ENCODE measurements around the gene PHF1. TPM values are rescaled to one million over a fixed set of nuclear protein-coding genes. Genes with fewer than 3 reads are reported as not detected.
"Not testable (repeated sequence)": the region's sequence is repeated elsewhere in the genome, so short reads cannot be mapped to it uniquely, and the experiment has no call there.

Gene PHF1
- total RNA-seq, 4 donors from 2014 or later: 63.3 to 101 (median 83.3) TPM

- Histone ChIP-seq H3K36me3 (no peaks in the 10 kb centered on the region), H3K4me3 (peak within 1 kb of the TSS; percentile 34 to 66 (median 53)), H3K4me1 (peaks cover 0 to 13% (median 9%) of the 10 kb centered on the region in 4 donors), H3K27ac (peak within 1 kb of the TSS; percentile 86 to 97 (median 91)), H3K9me3 (no peaks in the 10 kb centered on the region), H3K27me3 (no peaks in the 10 kb centered on the region)
- peak; percentile 91 to 99 (median 98) for TF ChIP-seq CTCF (IDR thresholded peaks at IDR 0.05)
- no peak for TF ChIP-seq POLR2A (IDR thresholded peaks at IDR 0.05)
- TF ChIP-seq EP300 (IDR thresholded peaks at IDR 0.05): peak; percentile 92 to 100
- DNase-seq (ENCODE audit: low spot score in 2 of 2): peak; percentile 95 to 97
- 0 to 1% methylated on average over 34 to 57 of the region's 67 CpGs for WGBS, 2 donors
Observed at GRCh38 chr6:33391278-33391921, 19.4 kb upstream of the PHF1 start, which contains the start of gene KIFC1. Gene KIFC1 (plus strand): TSS chr6:33391823. CDS start chr6:33391986, 163 bp downstream.

DNA sequence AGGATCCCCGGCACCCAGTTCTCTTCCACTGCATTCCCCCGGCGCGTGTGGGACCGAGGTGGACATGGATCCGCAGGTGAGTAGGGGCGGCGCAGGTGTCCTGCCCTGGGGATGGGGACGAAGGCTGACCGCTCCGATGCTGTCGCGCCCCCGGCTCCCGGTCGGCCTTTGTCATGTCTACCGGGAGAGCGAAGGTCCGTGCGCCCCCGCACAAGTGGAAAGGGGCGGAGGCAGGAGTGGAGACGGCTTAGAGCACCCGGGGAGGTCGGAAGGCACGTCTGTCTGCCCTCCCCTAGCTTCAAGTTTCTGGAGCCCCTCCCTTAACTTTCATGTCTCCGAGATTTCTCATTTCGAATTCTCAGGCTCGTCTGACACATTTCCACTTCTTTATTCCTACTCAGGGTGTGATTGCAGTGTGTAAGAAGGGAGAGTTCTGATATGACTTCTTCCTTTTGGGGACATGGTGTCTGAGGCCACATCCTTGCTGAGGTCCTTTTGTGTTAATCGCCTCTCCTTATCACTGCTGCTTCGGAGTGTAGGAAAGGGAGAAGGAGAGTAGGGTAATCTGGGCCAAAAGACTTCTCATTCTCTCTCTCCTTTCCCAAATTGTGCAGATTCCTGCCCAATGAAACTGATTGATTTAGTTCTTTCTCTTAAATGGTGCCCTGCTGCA is 18.8 kb upstream of the PHF1 start:
- WGBS, 2 donors: 0 to 1% methylated on average over 7 to 31 of the region's 31 CpGs
- TF ChIP-seq POLR2A (IDR thresholded peaks at IDR 0.05) (no peak), CTCF (IDR thresholded peaks at IDR 0.05) (no peak), EP300 (IDR thresholded peaks at IDR 0.05) (no peak)
- Histone ChIP-seq H3K27me3 (no peaks in the 10 kb centered on the region), H3K36me3 (no peaks in the 10 kb centered on the region), H3K27ac (peak overlapping the region in 3 of 4 donors; percentile 86 to 88 (median 86)), H3K9me3 (no peaks in the 10 kb centered on the region), H3K4me1 (peaks cover 0 to 13% (median 9%) of the 10 kb centered on the region in 4 donors), H3K4me3 (peak overlapping the region; percentile 34 to 66 (median 53))
- DNase-seq (ENCODE audit: low spot score in 2 of 2): no peak

- Histone ChIP-seq H3K36me3 (no peaks in the 10 kb centered on the region), H3K4me1 (peaks cover 0 to 13% (median 9%) of the 10 kb centered on the region in 4 donors), H3K4me3 (no peak overlapping the region), H3K9me3 (no peaks in the 10 kb centered on the region), H3K27ac (no peak overlapping the region), H3K27me3 (no peaks in the 10 kb centered on the region)
- DNase-seq (ENCODE audit: low spot score in 2 of 2): no peak
- TF ChIP-seq POLR2A (IDR thresholded peaks at IDR 0.05) (no peak), CTCF (IDR thresholded peaks at IDR 0.05) (no peak), EP300 (IDR thresholded peaks at IDR 0.05) (no peak)
- 34 to 43% methylated on average over 5 of the region's 5 CpGs for WGBS, 2 donors
Observed at GRCh38 chr6:33392595-33392948, 18.2 kb upstream of the PHF1 start.

GRCh38 chr6:33392979-33393378 is 17.8 kb upstream of the PHF1 start:
- no peak for DNase-seq (ENCODE audit: low spot score in 2 of 2)
- Histone ChIP-seq H3K27ac (no peak overlapping the region), H3K4me1 (peaks cover 0 to 13% (median 9%) of the 10 kb centered on the region in 4 donors), H3K4me3 (no peak overlapping the region), H3K27me3 (no peaks in the 10 kb centered on the region), H3K9me3 (no peaks in the 10 kb centered on the region), H3K36me3 (no peaks in the 10 kb centered on the region)
- TF ChIP-seq POLR2A (IDR thresholded peaks at IDR 0.05) (no peak), CTCF (IDR thresholded peaks at IDR 0.05) (no peak), EP300 (IDR thresholded peaks at IDR 0.05) (no peak)
- WGBS, 2 donors: 48% methylated on average over 3 of the region's 3 CpGs

- Histone ChIP-seq H3K9me3 (no peaks in the 10 kb centered on the region), H3K4me3 (no peak overlapping the region), H3K36me3 (no peaks in the 10 kb centered on the region), H3K27ac (no peak overlapping the region), H3K27me3 (no peaks in the 10 kb centered on the region), H3K4me1 (no peaks in the 10 kb centered on the region)
- 86 to 95% methylated on average over 1 of the region's 1 CpG for WGBS, 2 donors
- TF ChIP-seq EP300 (IDR thresholded peaks at IDR 0.05) (no peak), POLR2A (IDR thresholded peaks at IDR 0.05) (no peak), CTCF (IDR thresholded peaks at IDR 0.05) (no peak)
- DNase-seq (ENCODE audit: low spot score in 2 of 2): no peak
Observed at GRCh38 chr6:33397541-33397940, 13.3 kb upstream of the PHF1 start.

DNA sequence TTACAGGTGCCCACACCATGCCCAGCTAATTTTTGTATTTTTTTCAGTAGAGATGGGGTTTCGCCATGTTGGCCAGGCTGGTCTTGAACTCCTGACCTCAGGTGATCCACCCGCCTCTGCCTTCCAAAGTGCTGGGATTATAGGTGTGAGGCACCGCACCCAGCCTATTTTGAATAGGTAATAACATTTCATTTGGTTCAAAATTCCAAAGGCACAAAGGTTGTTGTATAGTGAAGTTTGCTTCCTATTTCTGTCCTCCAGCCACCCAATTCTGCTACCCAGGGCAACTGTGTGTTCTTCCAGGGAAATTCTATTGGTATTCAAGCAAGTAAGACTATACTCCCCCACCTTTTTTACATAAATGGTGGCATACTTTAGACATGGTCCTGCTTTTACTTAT is 12.2 kb upstream of the PHF1 start:
- H3K9me3 ChIP-seq; H3K4me1 ChIP-seq; H3K27me3 ChIP-seq; H3K36me3 ChIP-seq; DNase-seq (ENCODE audit: low spot score in 2 of 2); H3K4me3 ChIP-seq; H3K27ac ChIP-seq: not testable (repeated sequence)
- 96% methylated on average over 3 of the region's 3 CpGs for WGBS, 2 donors

GRCh38 chr6:33399881-33400280 is 10.9 kb upstream of the PHF1 start:
- 87 to 92% methylated on average over 6 of the region's 6 CpGs for WGBS, 2 donors
- H3K27ac ChIP-seq; H3K27me3 ChIP-seq; H3K36me3 ChIP-seq; H3K4me1 ChIP-seq; H3K4me3 ChIP-seq; DNase-seq (ENCODE audit: low spot score in 2 of 2); H3K9me3 ChIP-seq: not testable (repeated sequence)

Measured in tibial nerve (tissue), 4 donors.